HAP-1 (cell line): ENCODE measurements around the gene NEDD4.
"Not testable (repeated sequence)": the region's sequence is repeated elsewhere in the genome, so short reads cannot be mapped to it uniquely, and the experiment has no call there.

Experiments used
- DNase-seq, 2 experiments: peaks; one replicate each; pipeline ENCODE4 v3.0.0-alpha.2; 2016 to 2020; ENCODE audit warnings: low spot score in 2 of 2
- H3K27me3 ChIP-seq: fragments of 250-450 bp; sonication (Bioruptor Pico); 2 replicates; pipeline ENCODE4 v1.5.1; 2020; ENCODE audit warnings: low read depth, mild to moderate bottlenecking, moderate library complexity
- H3K36me3 ChIP-seq: fragments of 250-450 bp; sonication (Bioruptor Pico); replicated peaks from 2 replicates; pipeline ENCODE4 v1.5.1; 2020; ENCODE audit warnings: mild to moderate bottlenecking
- H3K4me1 ChIP-seq: fragments of 250-450 bp; sonication (Bioruptor Pico); 2 replicates; pipeline ENCODE4 v1.5.1; 2020; ENCODE audit warnings: mild to moderate bottlenecking
- H3K4me3 ChIP-seq: fragments of 250-450 bp; sonication (Bioruptor Pico); 2 replicates; pipeline ENCODE4 v1.5.1; 2020; ENCODE audit warnings: mild to moderate bottlenecking, moderate library complexity
- H3K9me3 ChIP-seq: fragments of 250-450 bp; sonication (Bioruptor Pico); 2 replicates; pipeline ENCODE4 v1.5.1; 2020; ENCODE audit warnings: mild to moderate bottlenecking, moderate library complexity
- in situ Hi-C: fragments of 300-500 bp; cut with MboI; formaldehyde crosslinking; loops from 3 replicates; pipeline ENCODE4 v1.14.3; 2020; ENCODE audit warnings: low sequenced_read_pairs, inconsistent platforms, mixed read lengths

Gene NEDD4

GRCh38 chr15:55800216-55800615 lies 193.2 kb downstream of the NEDD4 start:
- in situ Hi-C loops = loop anchor here (10.0 kb wide), 1 partner anchor 275 kb away; no protein-coding TSS in a partner anchor
- no peaks in the 10 kb centered on the region for H3K36me3 ChIP-seq
- H3K4me3 ChIP-seq = no peak overlapping the region
- no peaks in the 10 kb centered on the region; the same call in 1 of the 2 replicates for H3K9me3 ChIP-seq
- H3K27me3 ChIP-seq = peaks cover 3% of the 10 kb centered on the region; the same call in 1 of the 2 replicates
- H3K4me1 ChIP-seq = peaks cover 12% of the 10 kb centered on the region
- no peak for DNase-seq

DNA sequence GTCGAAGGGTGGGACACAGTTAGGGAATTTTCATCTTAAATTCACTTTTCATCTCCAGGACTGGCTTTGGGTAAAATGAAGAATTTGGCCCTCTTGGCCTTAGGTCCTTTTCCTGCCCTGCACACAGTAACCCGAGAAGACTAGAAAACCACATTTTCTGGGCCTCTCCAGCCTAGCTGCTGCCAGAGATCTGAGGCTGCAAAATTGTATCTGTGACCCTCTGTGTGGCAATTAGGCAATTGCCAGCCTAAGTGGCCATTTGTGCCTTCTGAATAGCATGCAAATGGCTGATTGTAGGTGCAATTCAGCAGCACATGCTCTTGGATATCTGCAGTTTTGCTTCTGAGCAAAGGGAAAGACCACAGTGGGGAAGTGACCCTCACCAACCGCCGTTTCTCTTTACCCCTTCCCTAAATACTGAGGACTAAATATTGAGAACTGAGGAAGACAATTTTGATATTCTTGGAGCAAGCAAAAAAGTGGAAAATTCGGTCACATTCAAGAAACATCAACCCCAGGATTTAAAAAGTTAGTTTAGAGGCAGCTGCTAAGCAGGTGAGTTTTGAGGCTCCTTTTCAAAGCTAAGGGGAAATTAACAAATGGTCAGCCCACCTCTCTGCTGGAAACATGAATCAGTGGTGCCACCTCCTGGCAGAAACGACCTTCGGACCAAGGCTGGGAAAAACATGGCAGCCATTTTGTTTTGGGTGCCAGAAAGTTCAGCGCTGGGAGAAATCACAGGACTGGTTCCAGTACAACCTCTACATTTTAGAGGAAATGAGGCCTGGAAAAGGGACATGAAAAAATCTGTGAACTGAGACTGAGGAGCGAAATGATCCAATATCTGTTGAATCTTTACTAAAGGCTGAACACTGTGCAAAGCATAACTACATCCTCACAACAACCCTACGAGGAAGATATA lies 193.9 kb downstream of the NEDD4 start:
- H3K4me1 ChIP-seq = peaks cover 12% of the 10 kb centered on the region
- DNase-seq = peak; percentile 55 to 86
- peaks cover 3% of the 10 kb centered on the region; the same call in 1 of the 2 replicates for H3K27me3 ChIP-seq
- H3K9me3 ChIP-seq = no peaks in the 10 kb centered on the region; the same call in 1 of the 2 replicates
- no peaks in the 10 kb centered on the region for H3K36me3 ChIP-seq
- in situ Hi-C loops = loop anchor here (5.0 to 10.0 kb wide), 2 partner anchors 147 to 275 kb away; no protein-coding TSS in a partner anchor
- no peak overlapping the region for H3K4me3 ChIP-seq

GRCh38 chr15:55796321-55796965 lies 197.0 kb downstream of the NEDD4 start:
- Histone ChIP-seq H3K9me3 (peaks cover 3% of the 10 kb centered on the region; the same call in 1 of the 2 replicates), H3K4me3 (no peak overlapping the region), H3K4me1 (peaks cover 3% of the 10 kb centered on the region; the same call in 1 of the 2 replicates), H3K27me3 (peaks cover 3% of the 10 kb centered on the region; the same call in 1 of the 2 replicates), H3K36me3 (no peaks in the 10 kb centered on the region)
- no peak for DNase-seq
- in situ Hi-C loops = loop anchor here (5.0 kb wide), 1 partner anchor 144 kb away; no protein-coding TSS in a partner anchor

DNA sequence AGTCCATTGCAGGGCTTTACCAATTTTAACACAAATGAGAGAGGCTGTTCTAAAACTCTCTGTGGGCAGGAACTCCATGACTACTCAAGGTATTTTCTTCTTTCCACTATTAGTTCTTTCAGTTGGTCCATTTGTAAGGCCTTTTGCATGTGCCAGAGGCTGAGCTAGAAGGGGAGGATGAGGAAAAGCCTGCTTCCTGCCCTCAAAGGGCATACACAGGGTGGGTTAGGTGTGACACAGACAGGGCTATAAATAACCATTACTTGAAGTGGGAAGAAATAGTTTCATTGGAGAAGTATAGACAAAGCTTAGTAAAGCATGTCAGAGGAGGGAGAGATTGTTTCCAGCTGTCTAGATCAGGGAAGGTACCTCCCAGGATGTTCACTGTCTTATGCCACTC lies 198.4 kb downstream of the NEDD4 start:
- in situ Hi-C loops = loop anchor here (5.0 kb wide), 1 partner anchor 143 kb away; no protein-coding TSS in a partner anchor

GRCh38 chr15:55791551-55792400 lies 201.6 kb downstream of the NEDD4 start:
- Histone ChIP-seq H3K4me3 (no peak overlapping the region), H3K27me3 (no peaks in the 10 kb centered on the region), H3K36me3 (no peaks in the 10 kb centered on the region), H3K4me1 (no peaks in the 10 kb centered on the region; the same call in 1 of the 2 replicates), H3K9me3 (peaks cover 3% of the 10 kb centered on the region; the same call in 1 of the 2 replicates)
- DNase-seq = no peak
- in situ Hi-C loops = no loop called here

More for the DNA sequence above, 198.4 kb downstream of the NEDD4 start:
- DNase-seq = no peak
- Histone ChIP-seq H3K4me1 (peaks cover 1% of the 10 kb centered on the region; the same call in 1 of the 2 replicates), H3K4me3 (no peak overlapping the region), H3K9me3 (peaks cover 3% of the 10 kb centered on the region; the same call in 1 of the 2 replicates), H3K27me3 (peaks cover 3% of the 10 kb centered on the region; the same call in 1 of the 2 replicates), H3K36me3 (no peaks in the 10 kb centered on the region)

DNA sequence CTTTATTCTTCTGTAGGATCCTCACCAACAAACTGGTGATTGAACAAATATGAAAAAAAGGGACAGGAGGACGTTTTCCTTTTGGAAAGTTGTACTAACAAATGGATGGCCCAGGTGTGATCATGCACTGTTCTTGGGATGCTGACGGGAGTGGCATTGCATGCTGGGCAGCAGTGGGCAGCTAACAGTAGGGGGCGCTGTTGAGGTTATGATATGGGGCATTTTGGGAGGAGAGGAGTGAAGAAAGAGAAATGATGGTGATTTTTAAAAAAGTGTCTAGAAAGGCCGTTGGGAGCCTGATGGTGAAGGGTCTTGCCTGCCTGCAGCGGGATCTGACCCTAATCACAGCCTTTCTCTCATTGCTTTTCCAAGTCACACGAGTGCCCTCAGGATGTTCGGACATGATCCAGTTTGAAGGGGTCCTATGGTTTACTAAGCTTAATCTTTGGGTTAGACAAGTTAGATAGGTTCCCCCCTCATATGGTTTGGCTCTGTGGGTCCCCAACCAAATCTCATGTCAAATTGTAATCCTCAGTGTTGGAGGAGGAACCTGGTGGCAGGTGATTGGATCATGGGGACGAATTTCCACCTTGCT lies 204.2 kb downstream of the NEDD4 start:
- Histone ChIP-seq H3K4me1 (peaks cover 5% of the 10 kb centered on the region), H3K27me3 (no peaks in the 10 kb centered on the region), H3K4me3 (no peak overlapping the region), H3K36me3 (no peaks in the 10 kb centered on the region), H3K9me3 (0 out of 2 replicates have a peak, but pooled peaks cover 3% of the 10 kb centered on the region)
- DNase-seq = peak in 1 of 2 experiments; percentile 80
- in situ Hi-C loops = no loop called here

GRCh38 chr15:55786341-55786740 lies 207.1 kb downstream of the NEDD4 start:
- Histone ChIP-seq H3K36me3 (no peaks in the 10 kb centered on the region), H3K27me3 (no peaks in the 10 kb centered on the region), H3K9me3 (no peaks in the 10 kb centered on the region), H3K4me3 (no peak overlapping the region), H3K4me1 (peaks cover 5% of the 10 kb centered on the region)
- DNase-seq = peak; percentile 34 to 52
- in situ Hi-C loops = no loop called here

GRCh38 chr15:55785593-55785992 lies 207.8 kb downstream of the NEDD4 start:
- in situ Hi-C loops = not testable (repeated sequence)

GRCh38 chr15:55784286-55784685 lies 209.1 kb downstream of the NEDD4 start:
- Histone ChIP-seq H3K36me3 (no peaks in the 10 kb centered on the region), H3K4me3 (no peak overlapping the region), H3K27me3 (peaks cover 3% of the 10 kb centered on the region; the same call in 1 of the 2 replicates), H3K4me1 (peaks cover 5% of the 10 kb centered on the region), H3K9me3 (no peaks in the 10 kb centered on the region)
- in situ Hi-C loops = no loop called here
- DNase-seq = no peak

More at GRCh38 chr15:55785593-55785992, 207.8 kb downstream of the NEDD4 start:
- not testable (repeated sequence) for H3K4me1 ChIP-seq, H3K36me3 ChIP-seq, H3K4me3 ChIP-seq, H3K27me3 ChIP-seq, H3K9me3 ChIP-seq, DNase-seq

DNA sequence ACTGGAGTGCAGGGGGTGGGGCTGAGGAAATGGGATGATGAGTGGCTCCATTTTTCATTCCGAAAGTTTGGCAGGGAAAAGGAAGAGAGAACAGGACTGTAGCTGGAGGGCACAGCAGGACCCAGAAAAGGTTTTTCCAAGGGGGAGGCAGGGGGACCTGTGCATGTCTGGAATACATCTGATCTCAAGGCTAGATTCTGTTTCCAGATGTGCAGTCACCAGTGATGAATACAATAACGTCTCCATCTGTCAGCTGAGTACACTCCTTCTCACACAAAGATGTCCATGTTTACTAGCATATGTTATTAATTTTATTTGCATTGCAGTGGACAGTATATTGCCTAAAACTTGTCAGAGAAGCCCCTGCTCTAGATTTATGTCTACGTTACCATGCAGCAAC lies 210.5 kb downstream of the NEDD4 start:
- in situ Hi-C loops = no loop called here
- peaks cover 3% of the 10 kb centered on the region; the same call in 1 of the 2 replicates for H3K27me3 ChIP-seq
- DNase-seq = no peak
- no peaks in the 10 kb centered on the region for H3K9me3 ChIP-seq
- no peak overlapping the region for H3K4me3 ChIP-seq
- H3K4me1 ChIP-seq = peaks cover 5% of the 10 kb centered on the region
- H3K36me3 ChIP-seq = no peaks in the 10 kb centered on the region

GRCh38 chr15:55780292-55780691 lies 213.1 kb downstream of the NEDD4 start:
- Histone ChIP-seq H3K9me3 (no peaks in the 10 kb centered on the region), H3K27me3 (peaks cover 10% of the 10 kb centered on the region)
- no peak for DNase-seq

DNA sequence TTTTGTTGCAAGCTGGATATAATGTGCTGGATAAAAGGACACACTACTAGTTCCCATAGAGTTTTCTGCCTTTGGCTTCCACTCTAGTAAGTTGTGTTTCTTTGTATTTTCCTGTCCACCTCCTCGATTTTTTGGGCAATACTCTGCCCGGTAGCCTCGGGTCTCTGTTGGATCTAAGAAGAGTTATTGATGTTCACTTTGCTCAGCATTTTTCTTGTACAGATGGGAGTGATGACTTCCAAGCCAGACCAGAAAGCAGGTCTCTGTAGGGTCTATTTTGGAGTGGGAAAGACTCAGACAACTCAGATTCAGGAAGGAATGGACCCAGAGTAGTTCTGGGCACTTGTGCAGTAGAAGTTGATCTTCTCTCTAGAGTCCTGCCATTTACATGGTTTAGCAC lies 214.5 kb downstream of the NEDD4 start:
- in situ Hi-C loops = no loop called here
- Histone ChIP-seq H3K9me3 (no peaks in the 10 kb centered on the region), H3K4me1 (no peaks in the 10 kb centered on the region)

More at GRCh38 chr15:55780292-55780691, 213.1 kb downstream of the NEDD4 start:
- Histone ChIP-seq H3K4me3 (no peak overlapping the region), H3K4me1 (no peaks in the 10 kb centered on the region), H3K36me3 (no peaks in the 10 kb centered on the region)
- in situ Hi-C loops = no loop called here

More for the DNA sequence above, 214.5 kb downstream of the NEDD4 start:
- Histone ChIP-seq H3K4me3 (no peak overlapping the region), H3K27me3 (peaks cover 10% of the 10 kb centered on the region), H3K36me3 (no peaks in the 10 kb centered on the region)
- DNase-seq = no peak
